ENCODE results near the gene STK35.

DNA sequence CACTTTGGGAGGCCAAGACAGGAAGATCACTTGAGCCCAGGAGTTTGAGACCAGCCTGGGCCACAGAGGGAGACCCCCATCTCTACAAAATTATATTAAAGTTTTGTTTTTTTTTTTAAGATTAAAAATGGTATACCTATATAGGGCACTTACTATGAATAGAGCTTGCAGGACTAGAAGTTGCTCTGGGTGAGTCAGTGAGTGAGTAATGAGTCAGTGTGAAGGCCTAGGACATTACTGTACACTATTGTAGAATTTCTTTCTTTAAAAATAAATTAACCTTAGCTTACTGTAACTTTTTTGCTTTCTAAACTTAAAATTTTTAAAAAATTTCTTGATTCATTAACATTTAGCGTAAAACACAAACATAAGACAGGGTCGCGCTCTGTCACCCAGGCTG lies 29.7 kb downstream of the STK35 start:
- TF ChIP-seq, protein P1, sequence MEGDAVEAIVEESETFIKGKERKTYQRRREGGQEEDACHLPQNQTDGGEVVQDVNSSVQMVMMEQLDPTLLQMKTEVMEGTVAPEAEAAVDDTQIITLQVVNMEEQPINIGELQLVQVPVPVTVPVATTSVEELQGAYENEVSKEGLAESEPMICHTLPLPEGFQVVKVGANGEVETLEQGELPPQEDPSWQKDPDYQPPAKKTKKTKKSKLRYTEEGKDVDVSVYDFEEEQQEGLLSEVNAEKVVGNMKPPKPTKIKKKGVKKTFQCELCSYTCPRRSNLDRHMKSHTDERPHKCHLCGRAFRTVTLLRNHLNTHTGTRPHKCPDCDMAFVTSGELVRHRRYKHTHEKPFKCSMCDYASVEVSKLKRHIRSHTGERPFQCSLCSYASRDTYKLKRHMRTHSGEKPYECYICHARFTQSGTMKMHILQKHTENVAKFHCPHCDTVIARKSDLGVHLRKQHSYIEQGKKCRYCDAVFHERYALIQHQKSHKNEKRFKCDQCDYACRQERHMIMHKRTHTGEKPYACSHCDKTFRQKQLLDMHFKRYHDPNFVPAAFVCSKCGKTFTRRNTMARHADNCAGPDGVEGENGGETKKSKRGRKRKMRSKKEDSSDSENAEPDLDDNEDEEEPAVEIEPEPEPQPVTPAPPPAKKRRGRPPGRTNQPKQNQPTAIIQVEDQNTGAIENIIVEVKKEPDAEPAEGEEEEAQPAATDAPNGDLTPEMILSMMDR (IDR thresholded peaks at IDR 0.05; ENCODE audit: low read depth, low read length, poor library complexity, severe bottlenecking), result no peak
- TF ChIP-seq EZH2phosphoT487 (IDR thresholded peaks at IDR 0.05; ENCODE audit: borderline replicate concordance, low read length), result no peak
